ENCODE measurements around the gene HDAC9.

The HDAC9 gene

DNA sequence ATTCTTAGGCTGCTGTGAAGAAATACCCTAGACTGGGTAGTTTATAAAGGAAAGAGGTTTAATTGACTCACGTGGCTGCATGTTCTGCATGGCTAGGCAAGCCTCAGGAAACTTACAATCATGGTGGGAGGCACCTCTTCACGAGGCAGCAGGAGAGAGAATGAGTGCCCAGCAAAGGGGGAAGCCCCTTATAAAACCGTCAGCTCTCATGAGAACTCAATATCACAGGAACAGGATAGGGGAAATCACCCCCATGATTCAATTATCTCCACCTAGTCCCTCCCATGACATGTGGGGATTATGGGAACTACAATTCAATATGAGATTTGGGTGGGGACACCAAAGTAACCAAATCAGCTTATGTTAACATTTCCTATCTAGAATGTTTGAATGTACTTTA is 362.7 kb downstream of the HDAC9 start:
- no peak for DNase-seq

- DNase-seq, result no peak
These were observed 363.8 kb downstream of the HDAC9 start for GRCh38 chr7:18859318-18859717.

- no peak for DNase-seq
These were observed 364.7 kb downstream of the HDAC9 start for GRCh38 chr7:18860221-18860620.

- DNase-seq, result no peak
These were observed 366.1 kb downstream of the HDAC9 start for GRCh38 chr7:18861514-18862118.

DNA sequence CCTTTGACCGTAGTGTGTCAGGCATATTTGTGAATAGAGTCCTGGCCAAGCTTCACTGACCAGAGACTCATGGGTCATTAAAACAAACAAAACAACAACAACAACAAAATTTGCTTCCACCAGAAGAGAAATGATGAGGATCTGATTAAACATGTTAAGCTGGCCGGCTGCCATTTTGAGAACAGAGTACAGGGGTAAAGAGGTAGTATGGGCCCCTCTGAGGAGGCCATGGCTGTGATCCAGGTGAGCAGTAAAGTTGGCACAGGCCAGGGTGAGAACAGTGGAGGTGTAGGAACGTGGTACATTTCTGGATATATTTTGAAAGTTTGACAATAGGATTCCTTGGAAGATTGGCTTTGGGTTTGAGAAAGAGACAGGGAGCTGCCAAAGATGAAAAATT is 369.4 kb downstream of the HDAC9 start:
- no peak for DNase-seq

- DNase-seq, result peak; percentile 2
These were observed 370.9 kb downstream of the HDAC9 start for GRCh38 chr7:18866359-18867036.

- DNase-seq, result no peak
These were observed 376.8 kb downstream of the HDAC9 start for GRCh38 chr7:18872344-18872743.

DNA sequence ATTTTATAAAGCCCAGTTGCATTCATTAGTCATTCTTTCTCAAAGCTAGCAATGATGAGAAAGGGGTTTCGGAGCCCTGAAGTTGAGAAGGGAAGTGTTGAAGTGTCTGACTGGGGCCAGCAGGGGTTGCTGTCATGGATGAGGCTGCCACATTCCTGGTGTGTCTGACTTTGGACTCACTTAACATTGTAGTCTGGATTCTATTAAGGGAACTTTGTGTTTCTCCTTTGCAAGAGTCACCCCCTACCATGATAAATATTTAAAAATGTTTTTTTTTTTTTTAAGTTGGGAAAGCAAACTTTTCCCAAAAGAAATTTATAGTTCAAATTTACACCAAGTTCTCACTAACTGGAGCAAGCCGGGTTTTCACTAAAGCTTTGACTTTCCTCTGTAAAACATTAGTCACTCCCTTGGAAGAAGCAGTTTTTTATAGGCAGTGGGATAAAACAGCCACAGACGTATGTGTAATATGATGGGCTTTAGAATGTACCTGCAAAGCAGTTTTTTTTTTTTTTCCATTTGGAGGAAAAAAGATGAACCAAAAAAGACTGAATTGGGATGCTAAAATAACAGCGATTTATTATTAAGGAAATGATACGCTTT is 378.3 kb downstream of the HDAC9 start:
- no peak for DNase-seq

GRCh38 chr7:18874880-18875279 is 379.3 kb downstream of the HDAC9 start:
- DNase-seq, result no peak

GRCh38 chr7:18877874-18878273 is 382.3 kb downstream of the HDAC9 start:
- DNase-seq, result no peak

- DNase-seq, result no peak
These were observed 391.3 kb downstream of the HDAC9 start for GRCh38 chr7:18886832-18887231.

GRCh38 chr7:18889436-18889835 is 393.9 kb downstream of the HDAC9 start:
- DNase-seq, result peak; percentile 82

DNA sequence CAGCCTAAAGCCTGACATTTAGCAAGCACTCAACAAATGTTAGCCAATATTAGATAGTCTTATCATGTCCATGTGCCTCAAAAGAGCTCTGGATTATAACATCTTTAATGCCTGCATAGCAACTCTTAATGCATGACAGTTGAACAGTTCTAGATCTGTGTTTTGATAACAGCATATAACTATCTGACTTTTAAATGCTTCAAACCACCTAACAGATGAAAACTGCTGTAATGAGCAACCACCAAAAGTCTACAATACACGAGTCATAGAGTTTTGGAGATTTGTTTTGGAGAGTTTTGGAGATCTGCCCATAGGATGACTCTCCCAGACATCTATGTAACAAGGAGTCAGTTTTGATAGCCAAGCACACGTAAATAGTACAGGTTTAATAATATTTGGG is 394.6 kb downstream of the HDAC9 start:
- no peak for DNase-seq

DNA sequence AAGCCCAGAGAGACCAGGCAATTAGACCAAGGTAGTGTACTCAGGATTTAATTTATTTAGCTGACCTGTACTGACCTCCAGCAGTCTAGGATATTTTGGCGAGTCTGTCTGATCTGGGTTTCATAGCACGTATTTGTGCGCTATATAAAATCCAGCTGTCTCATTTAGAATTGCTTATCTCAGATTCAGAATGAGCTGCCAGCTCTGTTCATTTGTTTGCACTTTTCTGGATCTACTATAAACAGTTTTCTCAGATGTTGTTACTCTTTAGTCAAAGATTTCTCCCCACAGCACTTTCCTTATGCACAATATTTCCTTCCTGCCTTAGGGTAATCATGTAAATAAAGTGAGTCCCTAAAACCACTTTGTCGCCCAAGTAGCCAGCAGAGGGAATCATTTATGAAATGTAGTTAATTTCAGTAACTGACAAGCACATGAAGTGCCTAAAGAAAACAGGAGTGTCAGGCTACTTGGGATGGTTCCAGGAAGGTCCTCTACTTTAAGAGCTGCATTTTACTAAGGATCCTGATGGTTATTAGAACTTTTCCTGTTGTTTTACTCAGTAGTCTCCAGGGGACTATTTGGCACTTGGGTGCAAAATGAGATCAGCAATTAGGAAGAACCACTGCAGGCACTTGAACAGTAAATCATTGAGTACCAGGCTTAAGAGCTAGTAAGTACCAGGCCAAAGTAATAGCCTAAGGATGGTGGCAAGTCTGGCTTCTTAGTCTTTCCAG is 395.5 kb downstream of the HDAC9 start:
- no peak for DNase-seq

DNA sequence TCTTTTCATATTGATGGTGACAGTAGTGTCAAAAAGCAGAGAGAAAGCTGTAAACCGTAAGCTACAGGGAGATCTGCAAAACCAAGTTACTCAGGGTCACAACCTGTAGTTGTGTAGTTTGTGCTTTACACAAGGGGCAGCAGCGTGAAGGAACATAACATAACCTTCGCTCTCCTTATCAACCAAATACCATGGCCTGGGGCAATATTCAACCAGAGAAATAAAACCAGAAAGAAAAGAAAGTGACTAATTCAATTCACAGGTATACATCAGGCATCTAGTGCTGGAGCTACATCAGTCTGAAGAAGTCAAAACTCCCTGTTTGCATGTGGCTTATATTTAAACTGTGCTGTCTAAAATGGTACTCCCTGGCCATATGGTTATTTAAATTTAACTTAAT is 397.6 kb downstream of the HDAC9 start:
- DNase-seq, result no peak

GRCh38 chr7:18894155-18894554 is 398.6 kb downstream of the HDAC9 start:
- DNase-seq, result no peak

- no peak for DNase-seq
These were observed 399.9 kb downstream of the HDAC9 start for GRCh38 chr7:18895456-18895855.

- DNase-seq, result no peak
These were observed 400.9 kb downstream of the HDAC9 start for GRCh38 chr7:18896343-18896975.

DNA sequence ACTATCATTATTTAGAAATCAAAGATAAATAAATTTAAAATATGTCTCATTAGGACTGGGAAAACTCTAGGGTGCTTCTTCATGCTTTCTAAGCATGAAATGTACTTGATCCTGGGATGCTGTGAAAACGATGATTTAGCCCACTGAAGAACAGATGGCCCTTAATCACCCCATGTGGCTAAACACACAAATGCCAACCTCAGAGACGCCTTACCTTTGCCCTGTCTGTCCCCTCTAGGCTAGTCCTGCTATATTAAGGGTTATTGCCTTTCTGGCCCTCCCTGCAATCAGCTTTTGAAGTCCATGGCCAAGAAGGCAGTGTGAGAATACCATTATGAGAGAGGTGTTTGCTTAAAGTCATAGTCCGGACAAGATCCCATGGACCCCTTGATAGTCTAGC is 404.7 kb downstream of the HDAC9 start:
- no peak for DNase-seq

- DNase-seq, result no peak
These were observed 405.3 kb downstream of the HDAC9 start for GRCh38 chr7:18900803-18901202.

- DNase-seq, result no peak
These were observed 405.8 kb downstream of the HDAC9 start for GRCh38 chr7:18901351-18901750.

- no peak for DNase-seq
These were observed 406.5 kb downstream of the HDAC9 start for GRCh38 chr7:18901982-18902421.

DNA sequence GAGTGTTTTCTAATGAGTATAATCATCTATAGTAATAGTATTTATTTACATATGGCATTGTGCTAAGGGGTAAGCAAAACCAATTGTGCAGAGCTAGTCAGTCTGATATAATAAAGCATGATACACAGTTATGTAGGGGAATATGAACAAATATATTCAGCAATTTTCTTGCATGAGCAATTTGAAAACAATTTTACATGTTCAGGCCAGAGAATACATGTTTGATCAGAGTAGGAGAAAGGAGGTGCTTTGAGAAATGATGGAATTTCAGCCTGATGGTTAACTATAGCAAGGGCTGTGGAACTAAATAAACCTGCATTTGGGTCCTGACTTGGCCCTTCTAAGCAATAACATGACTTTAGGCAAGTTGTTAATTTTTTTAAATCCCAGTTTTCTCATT is 407.3 kb downstream of the HDAC9 start:
- no peak for DNase-seq

Data from NCI-H345 (cell line).